ENCODE measurements around the gene INTU. TPM values are rescaled to one million over a fixed set of nuclear protein-coding genes. Genes with fewer than 3 reads are reported as not detected.

The INTU gene
- total RNA-seq, 1 experiment from 2014 or later: 10.7 TPM

DNA sequence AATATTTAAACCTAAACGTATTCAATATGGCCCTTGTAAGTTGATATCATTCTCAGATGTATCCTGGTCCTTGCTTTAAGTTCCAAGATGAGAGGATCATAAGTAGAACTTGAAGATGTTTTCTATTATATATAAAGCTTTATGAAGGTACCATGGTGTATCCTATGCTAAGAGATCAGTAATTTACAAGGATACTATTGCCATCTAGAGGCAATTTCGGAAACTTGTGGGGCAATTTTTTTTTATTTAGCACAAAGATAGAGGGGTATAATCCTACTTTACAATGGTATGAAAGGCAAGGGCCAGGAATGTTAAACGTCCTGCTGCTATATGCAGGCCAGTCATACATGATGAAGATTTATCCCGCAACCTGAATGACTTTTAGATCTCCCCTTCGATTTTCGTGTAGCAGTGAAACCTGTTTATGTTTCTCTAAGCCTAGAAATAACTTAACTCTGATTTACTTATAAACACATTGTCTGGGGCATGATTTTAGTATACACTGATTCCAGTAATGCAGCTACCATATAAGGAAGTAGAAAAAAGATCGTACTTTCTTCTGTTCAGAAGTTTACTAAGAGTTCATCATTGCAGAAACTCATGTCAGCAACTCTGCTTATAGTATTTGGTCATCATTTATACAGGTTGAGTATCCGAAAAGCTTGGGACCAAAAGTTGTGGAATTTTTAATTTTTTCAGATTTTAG is 100.0 kb downstream of the INTU start:
- Histone ChIP-seq H3K27ac (ENCODE audit: insufficient read length, low read depth, low read length) (no peak overlapping the region), H3K4me2 (ENCODE audit: insufficient read depth, insufficient read length, low read length) (no peak overlapping the region), H2BK12ac (ENCODE audit: insufficient read length, low read depth, low read length) (no peak overlapping the region), H2BK20ac (ENCODE audit: low read depth, low read length, poor library complexity, severe bottlenecking) (no peak overlapping the region), H4K5ac (ENCODE audit: insufficient read length, low read depth, low read length) (no peak overlapping the region), H4K91ac (ENCODE audit: insufficient read length, low read depth, low read length) (no peak overlapping the region), H2AK5ac (ENCODE audit: insufficient read length, low read length) (no peak overlapping the region), H2BK120ac (ENCODE audit: low read depth, low read length, poor library complexity, severe bottlenecking) (no peak overlapping the region), H2BK15ac (ENCODE audit: low read depth, low read length) (no peak overlapping the region), H3K23ac (ENCODE audit: insufficient read length, low read depth, low read length) (no peak overlapping the region), H3K4ac (ENCODE audit: low read depth, low read length) (no peak overlapping the region), H2AFZ (ENCODE audit: low read length) (no peak overlapping the region), H4K20me1 (ENCODE audit: control insufficient read depth, insufficient read depth, insufficient read length) (no peaks in the 10 kb centered on the region), H4K8ac (replicated peaks; ENCODE audit: insufficient read length, low read depth, low read length) (no peak overlapping the region), H3K14ac (ENCODE audit: insufficient read depth, low read length) (no peak overlapping the region), H3K9me3 (ENCODE audit: control insufficient read depth, low read depth, low read length) (no peaks in the 10 kb centered on the region), H3K23me2 (ENCODE audit: insufficient read length, low read depth, low read length, poor library complexity, severe bottlenecking) (no peaks in the 10 kb centered on the region), H3K79me1 (ENCODE audit: insufficient read depth, low read depth, low read length, poor library complexity, severe bottlenecking) (no peaks in the 10 kb centered on the region), H3K9ac (ENCODE audit: extremely low read depth, insufficient read length, low read length) (no peak overlapping the region), H3K4me1 (ENCODE audit: insufficient read depth, low read length) (no peaks in the 10 kb centered on the region), H3K18ac (ENCODE audit: insufficient read length, low read depth, low read length) (no peak overlapping the region), H2BK5ac (ENCODE audit: insufficient read length, low read length) (no peak overlapping the region), H3K56ac (ENCODE audit: insufficient read length, low read depth, low read length) (no peak overlapping the region), H3K27me3 (ENCODE audit: insufficient read depth, low read length) (no peaks in the 10 kb centered on the region), H3K79me2 (ENCODE audit: insufficient read depth, low read length) (no peaks in the 10 kb centered on the region), H3T11ph (ENCODE audit: low read length) (no peak overlapping the region)
- peaks cover 0 to 2% (median 0%) of the 10 kb centered on the region in 3 experiments; a peak in 2 of 7 replicates for H3K36me3 Mint-ChIP-seq (ENCODE audit: insufficient read depth in 1 of 3, low read depth in 3 of 3)
- TF ChIP-seq, protein P1, sequence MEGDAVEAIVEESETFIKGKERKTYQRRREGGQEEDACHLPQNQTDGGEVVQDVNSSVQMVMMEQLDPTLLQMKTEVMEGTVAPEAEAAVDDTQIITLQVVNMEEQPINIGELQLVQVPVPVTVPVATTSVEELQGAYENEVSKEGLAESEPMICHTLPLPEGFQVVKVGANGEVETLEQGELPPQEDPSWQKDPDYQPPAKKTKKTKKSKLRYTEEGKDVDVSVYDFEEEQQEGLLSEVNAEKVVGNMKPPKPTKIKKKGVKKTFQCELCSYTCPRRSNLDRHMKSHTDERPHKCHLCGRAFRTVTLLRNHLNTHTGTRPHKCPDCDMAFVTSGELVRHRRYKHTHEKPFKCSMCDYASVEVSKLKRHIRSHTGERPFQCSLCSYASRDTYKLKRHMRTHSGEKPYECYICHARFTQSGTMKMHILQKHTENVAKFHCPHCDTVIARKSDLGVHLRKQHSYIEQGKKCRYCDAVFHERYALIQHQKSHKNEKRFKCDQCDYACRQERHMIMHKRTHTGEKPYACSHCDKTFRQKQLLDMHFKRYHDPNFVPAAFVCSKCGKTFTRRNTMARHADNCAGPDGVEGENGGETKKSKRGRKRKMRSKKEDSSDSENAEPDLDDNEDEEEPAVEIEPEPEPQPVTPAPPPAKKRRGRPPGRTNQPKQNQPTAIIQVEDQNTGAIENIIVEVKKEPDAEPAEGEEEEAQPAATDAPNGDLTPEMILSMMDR (conservative IDR thresholded peaks at IDR 0.05): peak; percentile 73
- no peak for DNase-seq
- peaks cover 3 to 4% of the 10 kb centered on the region in 2 experiments; a peak in 2 of 4 replicates for H3K4me1 Mint-ChIP-seq
- no peaks in the 10 kb centered on the region for H3K27me3 Mint-ChIP-seq (ENCODE audit: low read depth)
- H3K4me3 Mint-ChIP-seq: no peak overlapping the region
- no peak overlapping the region for H3K27ac Mint-ChIP-seq
- WGBS (ENCODE audit: extremely low coverage, insufficient read length, low lambda C conversion rate): no CpG with 5 or more reads among the region's 8 CpGs
- no peaks in the 10 kb centered on the region for H3K9me3 Mint-ChIP-seq

Data from H9 (cell line).